ENCODE measurements around the gene TIAM2. TPM values are rescaled to one million over a fixed set of nuclear protein-coding genes. Genes with fewer than 3 reads are reported as not detected.
"Not testable (repeated sequence)": the region's sequence is repeated elsewhere in the genome, so short reads cannot be mapped to it uniquely, and the experiment has no call there.

Gene TIAM2
- total RNA-seq, 1 donor from 2014 or later = 3.7 TPM

DNA sequence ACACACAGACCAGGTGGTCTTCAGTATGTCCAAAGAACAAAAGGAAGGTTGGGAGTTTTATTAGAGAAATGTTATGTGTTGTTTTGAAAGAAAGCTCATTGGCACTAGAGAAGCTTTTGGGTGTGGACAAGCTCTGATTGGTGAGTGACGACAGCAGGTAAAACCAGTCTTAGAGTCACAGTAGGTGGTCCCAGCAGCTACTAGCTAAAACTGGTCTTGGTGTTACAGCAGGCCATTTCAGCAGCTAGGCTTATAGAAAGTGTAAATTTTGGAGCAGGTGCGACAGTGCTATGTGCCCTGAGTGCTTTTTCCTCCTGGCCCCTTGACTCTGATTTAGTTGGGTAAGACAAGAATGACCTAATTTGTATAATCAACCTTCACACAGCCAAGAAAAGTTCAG is 272.3 kb downstream of the TIAM2 start:
- peak overlapping the region in 1 of 2 donors; percentile 9 for H3K27ac ChIP-seq

GRCh38 chr6:155268088-155268867 is 273.2 kb downstream of the TIAM2 start:
- H3K27me3 ChIP-seq; H3K4me3 ChIP-seq; DNase-seq (ENCODE audit: low spot score in 2 of 2); H3K27ac ChIP-seq; H3K36me3 ChIP-seq; H3K9me3 ChIP-seq; intact Hi-C loops (cut with DNase I): not testable (repeated sequence)
- TF ChIP-seq, protein P1, sequence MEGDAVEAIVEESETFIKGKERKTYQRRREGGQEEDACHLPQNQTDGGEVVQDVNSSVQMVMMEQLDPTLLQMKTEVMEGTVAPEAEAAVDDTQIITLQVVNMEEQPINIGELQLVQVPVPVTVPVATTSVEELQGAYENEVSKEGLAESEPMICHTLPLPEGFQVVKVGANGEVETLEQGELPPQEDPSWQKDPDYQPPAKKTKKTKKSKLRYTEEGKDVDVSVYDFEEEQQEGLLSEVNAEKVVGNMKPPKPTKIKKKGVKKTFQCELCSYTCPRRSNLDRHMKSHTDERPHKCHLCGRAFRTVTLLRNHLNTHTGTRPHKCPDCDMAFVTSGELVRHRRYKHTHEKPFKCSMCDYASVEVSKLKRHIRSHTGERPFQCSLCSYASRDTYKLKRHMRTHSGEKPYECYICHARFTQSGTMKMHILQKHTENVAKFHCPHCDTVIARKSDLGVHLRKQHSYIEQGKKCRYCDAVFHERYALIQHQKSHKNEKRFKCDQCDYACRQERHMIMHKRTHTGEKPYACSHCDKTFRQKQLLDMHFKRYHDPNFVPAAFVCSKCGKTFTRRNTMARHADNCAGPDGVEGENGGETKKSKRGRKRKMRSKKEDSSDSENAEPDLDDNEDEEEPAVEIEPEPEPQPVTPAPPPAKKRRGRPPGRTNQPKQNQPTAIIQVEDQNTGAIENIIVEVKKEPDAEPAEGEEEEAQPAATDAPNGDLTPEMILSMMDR (IDR thresholded peaks at IDR 0.05) = peak in 1 of 3 experiments; percentile 29
- peaks cover 0 to 15% of the 10 kb centered on the region in 2 donors for H3K4me1 ChIP-seq

More for the DNA sequence above, 272.3 kb downstream of the TIAM2 start:
- TF ChIP-seq, protein P1 (IDR thresholded peaks at IDR 0.05) = no peak
- intact Hi-C loops (cut with DNase I) = no loop called here
- Histone ChIP-seq H3K9me3 (no peaks in the 10 kb centered on the region), H3K4me3 (no peak overlapping the region), H3K36me3 (peaks cover 0 to 2% of the 10 kb centered on the region in 2 donors), H3K4me1 (peaks cover 0 to 6% of the 10 kb centered on the region in 2 donors), H3K27me3 (no peaks in the 10 kb centered on the region)
- DNase-seq (ENCODE audit: low spot score in 2 of 2) = no peak

DNA sequence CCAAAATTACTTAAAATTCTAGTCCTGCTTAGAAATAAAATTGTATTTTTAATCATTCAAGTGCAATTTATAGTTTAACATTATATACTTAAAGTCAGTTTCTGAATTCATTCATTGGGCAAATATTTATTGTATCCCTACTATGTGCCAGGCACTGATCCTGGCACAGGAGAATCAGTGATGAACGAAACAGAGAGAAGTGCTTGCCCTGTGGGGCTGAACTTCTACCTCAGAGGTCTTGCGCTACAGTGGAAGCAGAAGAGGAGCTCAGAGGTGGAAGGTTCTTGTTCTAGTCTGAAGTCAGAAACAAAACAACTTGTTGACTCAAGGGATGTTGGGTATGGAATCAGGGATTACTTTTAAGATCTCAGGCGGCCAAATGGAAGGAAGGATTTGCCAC is 274.6 kb downstream of the TIAM2 start:
- intact Hi-C loops (cut with DNase I) = no loop called here

GRCh38 chr6:155270561-155271091 is 275.5 kb downstream of the TIAM2 start:
- Histone ChIP-seq H3K9me3 (no peaks in the 10 kb centered on the region), H3K27ac (no peak overlapping the region), H3K36me3 (no peaks in the 10 kb centered on the region), H3K27me3 (no peaks in the 10 kb centered on the region), H3K4me1 (peaks cover 3 to 24% of the 10 kb centered on the region in 2 donors), H3K4me3 (no peak overlapping the region)
- TF ChIP-seq, protein P1 (IDR thresholded peaks at IDR 0.05) = no peak
- intact Hi-C loops (cut with DNase I) = no loop called here
- no peak for DNase-seq (ENCODE audit: low spot score in 2 of 2)

More for the DNA sequence above, 274.6 kb downstream of the TIAM2 start:
- peaks cover 3 to 24% of the 10 kb centered on the region in 2 donors for H3K4me1 ChIP-seq
- no peak overlapping the region for H3K27ac ChIP-seq
- H3K27me3 ChIP-seq = no peaks in the 10 kb centered on the region
- no peak for DNase-seq (ENCODE audit: low spot score in 2 of 2)
- TF ChIP-seq, protein P1 (IDR thresholded peaks at IDR 0.05) = no peak
- H3K36me3 ChIP-seq = peaks cover 0 to 2% of the 10 kb centered on the region in 2 donors
- no peaks in the 10 kb centered on the region for H3K9me3 ChIP-seq
- no peak overlapping the region for H3K4me3 ChIP-seq

GRCh38 chr6:155271145-155271544 is 276.0 kb downstream of the TIAM2 start:
- Histone ChIP-seq H3K27me3 (no peaks in the 10 kb centered on the region), H3K9me3 (no peaks in the 10 kb centered on the region), H3K4me1 (peaks cover 3 to 24% of the 10 kb centered on the region in 2 donors), H3K27ac (no peak overlapping the region), H3K36me3 (no peaks in the 10 kb centered on the region), H3K4me3 (no peak overlapping the region)
- TF ChIP-seq, protein P1 (IDR thresholded peaks at IDR 0.05) = no peak
- intact Hi-C loops (cut with DNase I) = no loop called here
- no peak for DNase-seq (ENCODE audit: low spot score in 2 of 2)

Data from ascending aorta (tissue), 2 donors.